HG02943 (cell line): ENCODE measurements around the gene LRRC25.

Experiments used
- ATAC-seq: cut with Tn5 transposase; IDR thresholded peaks from one replicate; pipeline ENCODE4 v1.9.1; 2021; ENCODE audit warnings: mild to moderate bottlenecking, low read depth, moderate library complexity; ENCODE audit not compliant: unreplicated experiment

The LRRC25 gene

GRCh38 chr19:18425515-18426415, 28.3 kb upstream of the LRRC25 start:
- no peak for ATAC-seq

GRCh38 chr19:18424890-18425514, 27.6 kb upstream of the LRRC25 start:
- no peak for ATAC-seq

GRCh38 chr19:18424122-18424889, 26.9 kb upstream of the LRRC25 start:
- no peak for ATAC-seq

GRCh38 chr19:18423258-18424020, 26.0 kb upstream of the LRRC25 start:
- ATAC-seq: no peak

- ATAC-seq: no peak
These were observed 25.2 kb upstream of the LRRC25 start for GRCh38 chr19:18422530-18423191.

GRCh38 chr19:18421371-18421959, 24.0 kb upstream of the LRRC25 start:
- no peak for ATAC-seq

- ATAC-seq: no peak
These were observed 23.5 kb upstream of the LRRC25 start for GRCh38 chr19:18420930-18421329.

- no peak for ATAC-seq
These were observed 22.5 kb upstream of the LRRC25 start for GRCh38 chr19:18419699-18420460.

GRCh38 chr19:18419195-18419698, 21.8 kb upstream of the LRRC25 start, which contains the start of gene SSBP4:
Gene SSBP4, plus strand, starts transcription at chr19:18419398. Its CDS starts 251 bp downstream, at chr19:18419649.
- no peak for ATAC-seq

GRCh38 chr19:18418483-18419194, 21.2 kb upstream of the LRRC25 start:
- no peak for ATAC-seq

- ATAC-seq: no peak
These were observed 20.6 kb upstream of the LRRC25 start for GRCh38 chr19:18418029-18418482.

GRCh38 chr19:18417250-18418028, 20.0 kb upstream of the LRRC25 start:
- no peak for ATAC-seq

- ATAC-seq: no peak
These were observed 19.4 kb upstream of the LRRC25 start for GRCh38 chr19:18416778-18417249.

GRCh38 chr19:18415178-18415867, 17.9 kb upstream of the LRRC25 start:
- ATAC-seq: no peak

GRCh38 chr19:18414504-18415177, 17.2 kb upstream of the LRRC25 start:
- no peak for ATAC-seq
